MM.1S (cell line): ENCODE measurements around the gene ALDOA.
"Not testable (repeated sequence)": the region's sequence is repeated elsewhere in the genome, so short reads cannot be mapped to it uniquely, and the experiment has no call there.

ENCODE experiments used
- EZH2 ChIP-seq: fragments of 300-600 bp; sonication (generic); optimal IDR thresholded peaks from 2 replicates; pipeline ENCODE3; 2017; ENCODE audit warnings: low read depth, mild to moderate bottlenecking, antibody characterized with exemption, low read length, mixed read lengths
- TF ChIP-seq, protein P1 (sequence below): fragments of 300-600 bp; sonication (generic); IDR thresholded peaks from 2 replicates; pipeline ENCODE4 v1.5.1; 2016; ENCODE audit warnings: antibody characterized with exemption, low read length, mixed read lengths

DNA sequence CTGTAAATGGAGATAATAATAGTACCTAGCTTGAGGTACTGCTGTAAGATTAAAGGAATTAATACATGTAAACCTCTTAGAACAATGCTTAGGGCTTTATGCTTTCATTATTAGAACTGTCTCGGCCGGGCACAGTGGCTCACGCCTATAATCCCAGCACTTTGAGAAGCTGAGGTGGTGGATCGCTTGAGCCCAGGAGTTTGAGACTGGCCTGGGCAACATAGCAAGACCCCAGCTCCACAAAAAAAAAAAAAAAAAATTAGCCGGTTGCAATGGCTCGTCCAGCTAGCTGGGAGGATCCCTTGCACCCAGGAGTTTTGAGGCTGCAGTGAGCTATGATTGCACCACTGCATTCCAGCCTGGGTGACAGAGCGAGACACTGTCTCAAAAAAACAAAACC, 49.3 kb downstream of the ALDOA start:
- TF ChIP-seq, protein P1, sequence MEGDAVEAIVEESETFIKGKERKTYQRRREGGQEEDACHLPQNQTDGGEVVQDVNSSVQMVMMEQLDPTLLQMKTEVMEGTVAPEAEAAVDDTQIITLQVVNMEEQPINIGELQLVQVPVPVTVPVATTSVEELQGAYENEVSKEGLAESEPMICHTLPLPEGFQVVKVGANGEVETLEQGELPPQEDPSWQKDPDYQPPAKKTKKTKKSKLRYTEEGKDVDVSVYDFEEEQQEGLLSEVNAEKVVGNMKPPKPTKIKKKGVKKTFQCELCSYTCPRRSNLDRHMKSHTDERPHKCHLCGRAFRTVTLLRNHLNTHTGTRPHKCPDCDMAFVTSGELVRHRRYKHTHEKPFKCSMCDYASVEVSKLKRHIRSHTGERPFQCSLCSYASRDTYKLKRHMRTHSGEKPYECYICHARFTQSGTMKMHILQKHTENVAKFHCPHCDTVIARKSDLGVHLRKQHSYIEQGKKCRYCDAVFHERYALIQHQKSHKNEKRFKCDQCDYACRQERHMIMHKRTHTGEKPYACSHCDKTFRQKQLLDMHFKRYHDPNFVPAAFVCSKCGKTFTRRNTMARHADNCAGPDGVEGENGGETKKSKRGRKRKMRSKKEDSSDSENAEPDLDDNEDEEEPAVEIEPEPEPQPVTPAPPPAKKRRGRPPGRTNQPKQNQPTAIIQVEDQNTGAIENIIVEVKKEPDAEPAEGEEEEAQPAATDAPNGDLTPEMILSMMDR: not testable (repeated sequence)
- TF ChIP-seq EZH2: not testable (repeated sequence)
